Ovary (tissue), 3 donors: ENCODE results near the gene ADAM10.

ENCODE experiments used
- CTCF ChIP-seq, 3 donors: fragments of 450-650 bp in 2 of 3; fragments of 200-600 bp in 1 of 3; IDR thresholded peaks; one replicate each; pipeline versions ENCODE4 v1.5.1 to v1.8.0; 2016 to 2022; ENCODE audit warnings: antibody characterized with exemption in 3 of 3, mild to moderate bottlenecking in 1 of 3
- EP300 ChIP-seq: sonication (generic); formaldehyde crosslinking; IDR thresholded peaks from one replicate; pipeline ENCODE4 v1.6.1; 2017; ENCODE audit warnings: antibody characterized with exemption
- POLR2A ChIP-seq: fragments of 450-650 bp; IDR thresholded peaks from one replicate; pipeline ENCODE4 v1.6.1; 2017; ENCODE audit warnings: antibody characterized with exemption, mild to moderate bottlenecking, moderate library complexity
- donor health status: DM: no; HTN: no; CAD: no.

DNA sequence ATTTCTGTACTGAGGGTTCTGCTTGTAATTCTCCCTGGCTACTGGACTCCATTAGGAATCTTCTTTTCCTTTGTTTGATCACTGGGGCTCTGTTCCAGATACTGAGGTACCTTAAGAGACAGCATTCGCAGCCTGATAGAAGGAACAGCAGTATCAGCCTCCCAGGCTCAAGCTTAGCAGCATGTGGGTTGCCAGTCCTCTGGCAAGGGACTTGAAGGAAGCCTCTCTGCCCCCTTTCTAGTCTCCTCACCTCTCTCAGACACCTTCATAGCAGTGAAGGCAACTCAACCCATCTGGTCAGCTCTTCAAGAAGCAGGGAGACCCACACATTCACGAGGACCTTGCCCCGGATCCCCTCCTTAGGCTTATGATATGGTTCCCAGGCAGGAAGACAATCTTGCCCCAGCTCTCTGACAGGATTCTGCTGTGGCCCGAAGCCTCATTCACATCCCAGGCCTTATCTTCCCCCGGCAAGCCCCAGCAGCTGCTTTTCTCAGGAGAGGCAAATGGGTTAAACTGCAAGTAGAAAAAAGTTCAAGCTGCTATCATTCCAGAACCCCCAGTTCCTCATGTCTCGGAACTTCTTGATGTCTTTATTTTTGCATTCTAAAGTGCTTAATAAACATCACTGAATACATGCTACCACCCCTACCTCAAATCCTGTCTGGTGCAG is 164.6 kb downstream of the ADAM10 start:
- TF ChIP-seq CTCF (IDR thresholded peaks at IDR 0.05): no peak
- TF ChIP-seq POLR2A: no peak
- no peak for TF ChIP-seq EP300
